CD14-positive monocyte (primary cell): ENCODE data around the gene CEP89. TPM values are rescaled to one million over a fixed set of nuclear protein-coding genes. Genes with fewer than 3 reads are reported as not detected.
"Not testable (repeated sequence)": the region's sequence is repeated elsewhere in the genome, so short reads cannot be mapped to it uniquely, and the experiment has no call there.

Experiments
- DNase-seq, 3 donors: peaks; one replicate each; pipeline ENCODE4 v3.0.0-alpha.2; 2011 to 2022
- H2AFZ ChIP-seq: 2 replicates; pipeline ENCODE4 v1.6.0; 2012; ENCODE audit warnings: mild to moderate bottlenecking, low read depth, low read length, inconsistent platforms; ENCODE audit not compliant: insufficient read depth, poor library complexity, severe bottlenecking
- H3K27ac ChIP-seq, 2 donors: 1 replicate in 1 of 2; 2 replicates in 1 of 2; pipeline ENCODE4 v1.5.1; 2012 to 2013; ENCODE audit warnings: low read length in 2 of 2, control low read depth in 1 of 2, inconsistent platforms in 1 of 2, low read depth in 1 of 2, mild to moderate bottlenecking in 1 of 2
- H3K27me3 ChIP-seq, 2 donors: one replicate each; pipeline versions ENCODE4 v1.6.0 to v1.6.1; 2011 to 2013; ENCODE audit warnings: low read length in 2 of 2; ENCODE audit not compliant: control insufficient read depth in 2 of 2, insufficient read depth in 2 of 2
- H3K36me3 ChIP-seq, 2 donors: replicated peaks in 1 of 2; 1 replicate in 1 of 2; 2 replicates in 1 of 2; pipeline versions ENCODE4 v1.5.1 to v1.6.1; 2012 to 2013; ENCODE audit warnings: low read length in 2 of 2, control low read depth in 1 of 2, inconsistent platforms in 1 of 2, mild to moderate bottlenecking in 1 of 2; ENCODE audit not compliant: insufficient read depth in 2 of 2, control insufficient read depth in 1 of 2
- H3K4me1 ChIP-seq, 2 donors: 1 replicate in 1 of 2; 2 replicates in 1 of 2; pipeline versions ENCODE4 v1.5.1 to v1.6.1; 2012 to 2013; ENCODE audit warnings: low read length in 2 of 2, control low read depth in 1 of 2, inconsistent platforms in 1 of 2, mild to moderate bottlenecking in 1 of 2, moderate library complexity in 1 of 2; ENCODE audit not compliant: insufficient read depth in 2 of 2, control insufficient read depth in 1 of 2
- H3K4me2 ChIP-seq: replicated peaks from 2 replicates; pipeline ENCODE3; 2012; ENCODE audit warnings: low read length, moderate library complexity, mild to moderate bottlenecking; ENCODE audit not compliant: poor library complexity, severe bottlenecking; ENCODE audit errors: extremely low read depth
- H3K4me3 ChIP-seq, 3 experiments: fragments of 200-600 bp in 1 of 3; sonication (generic) in 1 of 3; replicated peaks in 1 of 3; 1 replicate in 2 of 3; 2 replicates in 1 of 3; pipeline ENCODE4 v1.5.1; 2011 to 2013; ENCODE audit warnings: low read length in 3 of 3, mild to moderate bottlenecking in 3 of 3, control low read depth in 2 of 3, low read depth in 2 of 3, inconsistent platforms in 1 of 3, moderate library complexity in 1 of 3
- H3K79me2 ChIP-seq: 2 replicates; pipeline ENCODE4 v1.6.0; 2012; ENCODE audit warnings: mild to moderate bottlenecking, control low read depth, inconsistent platforms, low read length, moderate library complexity; ENCODE audit not compliant: insufficient read depth
- H3K9ac ChIP-seq: 2 replicates; pipeline ENCODE4 v1.6.0; 2017; ENCODE audit warnings: low read length, mild to moderate bottlenecking; ENCODE audit not compliant: insufficient read depth, poor library complexity, severe bottlenecking
- H3K9me3 ChIP-seq, 2 donors: replicated peaks in 1 of 2; 1 replicate in 1 of 2; 2 replicates in 1 of 2; pipeline versions ENCODE4 v1.5.1 to v1.6.1; 2012 to 2013; ENCODE audit warnings: low read length in 2 of 2, control low read depth in 1 of 2; ENCODE audit not compliant: control insufficient read depth in 1 of 2, insufficient read depth in 1 of 2
- H4K20me1 ChIP-seq: 2 replicates; pipeline ENCODE4 v1.6.0; 2012; ENCODE audit warnings: mild to moderate bottlenecking, low read length, control low read depth, moderate library complexity; ENCODE audit not compliant: insufficient read depth
- H3K27ac Mint-ChIP-seq, 7 donors: one replicate each; pipeline ENCODE4 v1.8.0; 2020; ENCODE audit warnings: mild to moderate bottlenecking in 7 of 7, mixed read lengths in 7 of 7, moderate library complexity in 6 of 7, inconsistent platforms in 2 of 7
- H3K27me3 Mint-ChIP-seq, 3 donors: one replicate each; pipeline ENCODE4 v1.8.0; 2021 to 2022; ENCODE audit warnings: low read depth in 3 of 3, mild to moderate bottlenecking in 3 of 3, mixed read lengths in 3 of 3, moderate library complexity in 3 of 3, inconsistent platforms in 1 of 3
- H3K36me3 Mint-ChIP-seq, 2 donors: one replicate each; pipeline ENCODE4 v1.8.0; 2020; ENCODE audit warnings: mixed read lengths in 2 of 2, inconsistent platforms in 1 of 2, mild to moderate bottlenecking in 1 of 2
- H3K4me1 Mint-ChIP-seq: one replicate; pipeline ENCODE4 v1.8.0; 2020; ENCODE audit warnings: mild to moderate bottlenecking, mixed read lengths
- H3K4me3 Mint-ChIP-seq, 2 donors: one replicate each; pipeline ENCODE4 v1.8.0; 2020; ENCODE audit warnings: mild to moderate bottlenecking in 2 of 2, mixed read lengths in 2 of 2, moderate library complexity in 1 of 2
- H3K9me3 Mint-ChIP-seq, 7 donors: one replicate each; pipeline ENCODE4 v1.8.0; 2020 to 2022; ENCODE audit warnings: mixed read lengths in 7 of 7, mild to moderate bottlenecking in 6 of 7, moderate library complexity in 6 of 7, inconsistent platforms in 2 of 7
- CTCF ChIP-seq: fragments of 200-600 bp; IDR thresholded peaks from one replicate; pipeline ENCODE4 v1.8.0; 2022; ENCODE audit warnings: antibody characterized with exemption, mild to moderate bottlenecking
- WGBS: methylation state at CpG from one replicate; pipeline ENCODE4 v1.1.5; 2013; ENCODE audit warnings: missing lambda C conversion rate; ENCODE audit not compliant: insufficient coverage; 5-methylcytosine and 5-hydroxymethylcytosine counted together
- intact Hi-C, 2 donors: fragments of 100-400 bp; cut with micrococcal nuclease; formaldehyde crosslinking; loops; one replicate each; pipeline versions ENCODE4 v1.15.0 to v1.15.1; 2023
- polyA plus RNA-seq, 3 donors: library from polyadenylated mRNA; depleted of rRNA in 1 of 3; unstranded in 2 of 3; stranded (reverse) in 1 of 3; fragments of 300-500 nt in 2 of 3; fragments of >200 nt in 1 of 3; fragmentation: Illumina TruSeq in 2 of 3; gene quantifications; 1 replicate in 2 of 3; 2 replicates in 1 of 3; pipeline ENCODE4 v1.2.3, GENCODE V29; 2012 to 2021

The CEP89 gene
- polyA plus RNA-seq, 3 donors, result 4.6 to 6.5 (median 4.7) TPM

GRCh38 chr19:33008738-33009137 is 37.0 kb upstream of the CEP89 start:
- intact Hi-C loops, result no loop called here
- H3K27ac Mint-ChIP-seq, result no peak overlapping the region
- WGBS, result 100% methylated on average over 1 of the region's 4 CpGs
- H3K4me2 ChIP-seq, result no peak overlapping the region
- H3K4me3 ChIP-seq, result no peak overlapping the region
- H3K4me1 Mint-ChIP-seq, result no peaks in the 10 kb centered on the region
- no peak overlapping the region for H2AFZ ChIP-seq
- no peaks in the 10 kb centered on the region for H3K9me3 ChIP-seq
- no peaks in the 10 kb centered on the region for H3K79me2 ChIP-seq
- no peak for TF ChIP-seq CTCF
- no peak for DNase-seq
- no peaks in the 10 kb centered on the region for H3K36me3 ChIP-seq
- no peaks in the 10 kb centered on the region for H3K4me1 ChIP-seq
- no peaks in the 10 kb centered on the region for H3K36me3 Mint-ChIP-seq
- no peaks in the 10 kb centered on the region for H3K27me3 ChIP-seq
- no peaks in the 10 kb centered on the region for H4K20me1 ChIP-seq
- H3K27me3 Mint-ChIP-seq, result peaks cover 2 to 11% (median 9%) of the 10 kb centered on the region in 3 donors
- H3K9me3 Mint-ChIP-seq, result no peaks in the 10 kb centered on the region
- H3K9ac ChIP-seq, result no peak overlapping the region
- H3K4me3 Mint-ChIP-seq, result no peak overlapping the region
- no peak overlapping the region for H3K27ac ChIP-seq

GRCh38 chr19:33005440-33005839 is 33.7 kb upstream of the CEP89 start:
- H3K36me3 Mint-ChIP-seq, result no peaks in the 10 kb centered on the region
- H3K4me3 Mint-ChIP-seq, result no peak overlapping the region
- 56% methylated on average over 2 of the region's 5 CpGs for WGBS
- peaks cover 7 to 10% (median 8%) of the 10 kb centered on the region in 3 donors for H3K27me3 Mint-ChIP-seq
- TF ChIP-seq CTCF, result no peak
- Histone ChIP-seq H2AFZ (no peak overlapping the region), H3K27ac (no peak overlapping the region), H3K4me2 (no peak overlapping the region), H3K4me1 (no peaks in the 10 kb centered on the region), H4K20me1 (no peaks in the 10 kb centered on the region), H3K9ac (no peak overlapping the region), H3K36me3 (no peaks in the 10 kb centered on the region), H3K4me3 (no peak overlapping the region), H3K27me3 (no peaks in the 10 kb centered on the region), H3K79me2 (no peaks in the 10 kb centered on the region), H3K9me3 (no peaks in the 10 kb centered on the region)
- H3K9me3 Mint-ChIP-seq, result peaks cover 0 to 2% (median 0%) of the 10 kb centered on the region in 7 donors
- no peaks in the 10 kb centered on the region for H3K4me1 Mint-ChIP-seq
- DNase-seq, result no peak
- intact Hi-C loops, result no loop called here
- no peak overlapping the region for H3K27ac Mint-ChIP-seq

GRCh38 chr19:33003424-33004024 is 31.8 kb upstream of the CEP89 start:
- H3K79me2 ChIP-seq, H3K4me1 Mint-ChIP-seq, H3K9me3 ChIP-seq, H3K4me3 ChIP-seq, H4K20me1 ChIP-seq, H2AFZ ChIP-seq, DNase-seq, H3K4me2 ChIP-seq, H3K4me3 Mint-ChIP-seq, H3K4me1 ChIP-seq, H3K27ac ChIP-seq, H3K36me3 Mint-ChIP-seq, H3K27me3 ChIP-seq, H3K9ac ChIP-seq, intact Hi-C loops, H3K36me3 ChIP-seq, H3K27ac Mint-ChIP-seq, H3K9me3 Mint-ChIP-seq: not testable (repeated sequence)
- peaks cover 7 to 17% (median 10%) of the 10 kb centered on the region in 3 donors for H3K27me3 Mint-ChIP-seq
- WGBS, result 90% methylated on average over 2 of the region's 6 CpGs
